C4-2B (cell line): ENCODE results near the gene RPRD1B.

ENCODE experiments used
- CTCF ChIP-seq: fragments of 450-650 bp; conservative IDR thresholded peaks from 2 replicates; pipeline ENCODE4 v1.5.1; 2017; ENCODE audit warnings: mild to moderate bottlenecking
- ZFX ChIP-seq: fragments of 450-650 bp; IDR thresholded peaks from 2 replicates; pipeline ENCODE4 v1.6.1; 2017

GRCh38 chr20:38073307-38074071, 39.9 kb downstream of the RPRD1B start:
- TF ChIP-seq CTCF, result peak; percentile 84
- no peak for TF ChIP-seq ZFX
